OCI-LY1 (cell line): ENCODE results near the gene TRIM25.

ENCODE experiments used
- CTCF ChIP-seq: fragments of 200-600 bp; sonication (generic), shearing (Covaris generic); IDR thresholded peaks from 2 replicates; pipeline ENCODE4 v1.5.1; 2017; ENCODE audit warnings: mild to moderate bottlenecking, antibody characterized with exemption, low read length, moderate library complexity, mixed read lengths
- EZH2 ChIP-seq: fragments of 200-600 bp; sonication (generic), shearing (Covaris generic); IDR thresholded peaks from 2 replicates; pipeline ENCODE4 v1.8.0; 2017; ENCODE audit warnings: borderline replicate concordance, mixed run types, mild to moderate bottlenecking, antibody characterized with exemption, low read length, moderate library complexity, mixed read lengths

DNA sequence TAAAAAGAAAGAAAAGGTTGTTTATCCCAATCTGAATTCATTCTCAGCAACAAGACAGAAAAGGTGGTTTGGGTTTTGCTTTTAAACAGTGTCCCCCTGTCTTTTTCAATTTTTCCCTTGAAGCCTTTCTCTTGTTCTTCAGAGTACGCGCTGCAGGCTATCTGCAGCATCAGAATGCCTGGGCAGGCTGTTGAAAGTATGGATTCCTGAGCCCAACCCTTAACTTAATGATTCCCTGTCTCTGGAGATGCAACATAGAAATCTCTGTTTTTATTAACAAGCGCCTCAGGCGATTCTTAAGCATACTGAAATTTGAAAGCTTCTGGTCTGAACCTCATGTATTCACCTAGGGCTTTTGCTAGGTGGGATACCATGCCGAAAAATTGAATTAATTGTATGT, 47.8 kb downstream of the TRIM25 start:
- TF ChIP-seq EZH2 (no peak), CTCF (no peak)
